Measurements from ENCODE around the gene SIAE.

SIAE gene

GRCh38 chr11:124629961-124630360, 43.6 kb downstream of the SIAE start:
- no peak overlapping the region for H3K9ac ChIP-seq (ENCODE audit: low read depth in 1 of 2, low read length in 2 of 2)
- H3K27me3 ChIP-seq (ENCODE audit: control insufficient read depth in 2 of 2, insufficient read depth in 2 of 2, low read length in 2 of 2) = no peaks in the 10 kb centered on the region
- H3K27ac ChIP-seq (ENCODE audit: low read depth in 2 of 2, low read length in 2 of 2) = no peak overlapping the region
- H3K9me3 ChIP-seq (ENCODE audit: control insufficient read depth in 2 of 2, low read length in 2 of 2) = no peaks in the 10 kb centered on the region
- no peak overlapping the region for H3K4me3 ChIP-seq (ENCODE audit: low read length in 2 of 2)
- peaks cover 63 to 72% of the 10 kb centered on the region in 2 donors for H3K36me3 ChIP-seq (ENCODE audit: control insufficient read depth in 2 of 2, insufficient read depth in 2 of 2, low read length in 2 of 2)
- no peaks in the 10 kb centered on the region for H3K4me1 ChIP-seq (ENCODE audit: control insufficient read depth in 2 of 2, insufficient read depth in 2 of 2, low read length in 2 of 2)

- no peak overlapping the region for H3K9ac ChIP-seq (ENCODE audit: low read depth in 1 of 2, low read length in 2 of 2)
- H3K9me3 ChIP-seq (ENCODE audit: control insufficient read depth in 2 of 2, low read length in 2 of 2) = no peaks in the 10 kb centered on the region
- no peak overlapping the region for H3K4me3 ChIP-seq (ENCODE audit: low read length in 2 of 2)
- no peak overlapping the region for H3K27ac ChIP-seq (ENCODE audit: low read depth in 2 of 2, low read length in 2 of 2)
- peaks cover 7 to 8% of the 10 kb centered on the region in 2 donors for H3K4me1 ChIP-seq (ENCODE audit: control insufficient read depth in 2 of 2, insufficient read depth in 2 of 2, low read length in 2 of 2)
- H3K36me3 ChIP-seq (ENCODE audit: control insufficient read depth in 2 of 2, insufficient read depth in 2 of 2, low read length in 2 of 2) = peaks cover 52 to 56% of the 10 kb centered on the region in 2 donors
- H3K27me3 ChIP-seq (ENCODE audit: control insufficient read depth in 2 of 2, insufficient read depth in 2 of 2, low read length in 2 of 2) = no peaks in the 10 kb centered on the region
Measured at GRCh38 chr11:124627546-124627945, 46.0 kb downstream of the SIAE start.

GRCh38 chr11:124625504-124626168, 47.9 kb downstream of the SIAE start:
- peaks cover 37 to 39% of the 10 kb centered on the region in 2 donors for H3K36me3 ChIP-seq (ENCODE audit: control insufficient read depth in 2 of 2, insufficient read depth in 2 of 2, low read length in 2 of 2)

GRCh38 chr11:124623861-124624525, 49.5 kb downstream of the SIAE start:
- H3K4me1 ChIP-seq (ENCODE audit: control insufficient read depth in 2 of 2, insufficient read depth in 2 of 2, low read length in 2 of 2) = peaks cover 7 to 11% of the 10 kb centered on the region in 2 donors
- no peaks in the 10 kb centered on the region for H3K27me3 ChIP-seq (ENCODE audit: control insufficient read depth in 2 of 2, insufficient read depth in 2 of 2, low read length in 2 of 2)
- no peak overlapping the region for H3K27ac ChIP-seq (ENCODE audit: low read depth in 2 of 2, low read length in 2 of 2)
- no peaks in the 10 kb centered on the region for H3K9me3 ChIP-seq (ENCODE audit: control insufficient read depth in 2 of 2, low read length in 2 of 2)
- H3K36me3 ChIP-seq (ENCODE audit: control insufficient read depth in 2 of 2, insufficient read depth in 2 of 2, low read length in 2 of 2) = peaks cover 29 to 33% of the 10 kb centered on the region in 2 donors
- H3K9ac ChIP-seq (ENCODE audit: low read depth in 1 of 2, low read length in 2 of 2) = peak overlapping the region; percentile 91 to 94
- peak overlapping the region; percentile 93 to 97 for H3K4me3 ChIP-seq (ENCODE audit: low read length in 2 of 2)

More at GRCh38 chr11:124625504-124626168, 47.9 kb downstream of the SIAE start:
- H3K4me1 ChIP-seq (ENCODE audit: control insufficient read depth in 2 of 2, insufficient read depth in 2 of 2, low read length in 2 of 2) = peaks cover 7 to 11% of the 10 kb centered on the region in 2 donors
- H3K27me3 ChIP-seq (ENCODE audit: control insufficient read depth in 2 of 2, insufficient read depth in 2 of 2, low read length in 2 of 2) = no peaks in the 10 kb centered on the region
- H3K9me3 ChIP-seq (ENCODE audit: control insufficient read depth in 2 of 2, low read length in 2 of 2) = no peaks in the 10 kb centered on the region
- H3K9ac ChIP-seq (ENCODE audit: low read depth in 1 of 2, low read length in 2 of 2) = no peak overlapping the region
- H3K27ac ChIP-seq (ENCODE audit: low read depth in 2 of 2, low read length in 2 of 2) = no peak overlapping the region
- H3K4me3 ChIP-seq (ENCODE audit: low read length in 2 of 2) = no peak overlapping the region

GRCh38 chr11:124622531-124623451, 50.7 kb downstream of the SIAE start, which contains the start of gene TBRG1:
TSS of gene TBRG1 (plus strand) at chr11:124622864. CDS start at chr11:124623084, 220 bp downstream.
- Histone ChIP-seq H3K9ac (ENCODE audit: low read depth in 1 of 2, low read length in 2 of 2) (peak within 1 kb of the TSS; percentile 91 to 94), H3K36me3 (ENCODE audit: control insufficient read depth in 2 of 2, insufficient read depth in 2 of 2, low read length in 2 of 2) (peaks cover 21 to 27% of the 10 kb centered on the region in 2 donors), H3K4me3 (ENCODE audit: low read length in 2 of 2) (peak within 1 kb of the TSS; percentile 93 to 97), H3K27ac (ENCODE audit: low read depth in 2 of 2, low read length in 2 of 2) (peak within 1 kb of the TSS; percentile 89), H3K9me3 (ENCODE audit: control insufficient read depth in 2 of 2, low read length in 2 of 2) (no peaks in the 10 kb centered on the region), H3K27me3 (ENCODE audit: control insufficient read depth in 2 of 2, insufficient read depth in 2 of 2, low read length in 2 of 2) (no peaks in the 10 kb centered on the region), H3K4me1 (ENCODE audit: control insufficient read depth in 2 of 2, insufficient read depth in 2 of 2, low read length in 2 of 2) (peaks cover 7 to 11% of the 10 kb centered on the region in 2 donors)

- Histone ChIP-seq H3K27me3 (ENCODE audit: control insufficient read depth in 2 of 2, insufficient read depth in 2 of 2, low read length in 2 of 2) (no peaks in the 10 kb centered on the region), H3K9me3 (ENCODE audit: control insufficient read depth in 2 of 2, low read length in 2 of 2) (no peaks in the 10 kb centered on the region), H3K36me3 (ENCODE audit: control insufficient read depth in 2 of 2, insufficient read depth in 2 of 2, low read length in 2 of 2) (no peaks in the 10 kb centered on the region), H3K4me1 (ENCODE audit: control insufficient read depth in 2 of 2, insufficient read depth in 2 of 2, low read length in 2 of 2) (peaks cover 4 to 8% of the 10 kb centered on the region in 2 donors), H3K9ac (ENCODE audit: low read depth in 1 of 2, low read length in 2 of 2) (no peak overlapping the region), H3K27ac (ENCODE audit: low read depth in 2 of 2, low read length in 2 of 2) (no peak overlapping the region), H3K4me3 (ENCODE audit: low read length in 2 of 2) (no peak overlapping the region)
Measured at GRCh38 chr11:124618863-124619262, 54.7 kb downstream of the SIAE start.

GRCh38 chr11:124612567-124613246, 60.8 kb downstream of the SIAE start:
- H3K36me3 ChIP-seq (ENCODE audit: control insufficient read depth in 2 of 2, insufficient read depth in 2 of 2, low read length in 2 of 2) = no peaks in the 10 kb centered on the region
- H3K9ac ChIP-seq (ENCODE audit: low read depth in 1 of 2, low read length in 2 of 2) = no peak overlapping the region
- no peaks in the 10 kb centered on the region for H3K4me1 ChIP-seq (ENCODE audit: control insufficient read depth in 2 of 2, insufficient read depth in 2 of 2, low read length in 2 of 2)
- H3K27ac ChIP-seq (ENCODE audit: low read depth in 2 of 2, low read length in 2 of 2) = no peak overlapping the region
- H3K9me3 ChIP-seq (ENCODE audit: control insufficient read depth in 2 of 2, low read length in 2 of 2) = no peaks in the 10 kb centered on the region
- no peaks in the 10 kb centered on the region for H3K27me3 ChIP-seq (ENCODE audit: control insufficient read depth in 2 of 2, insufficient read depth in 2 of 2, low read length in 2 of 2)
- H3K4me3 ChIP-seq (ENCODE audit: low read length in 2 of 2) = no peak overlapping the region

- Histone ChIP-seq H3K27ac (ENCODE audit: low read depth in 2 of 2, low read length in 2 of 2) (no peak overlapping the region), H3K27me3 (ENCODE audit: control insufficient read depth in 2 of 2, insufficient read depth in 2 of 2, low read length in 2 of 2) (no peaks in the 10 kb centered on the region), H3K4me1 (ENCODE audit: control insufficient read depth in 2 of 2, insufficient read depth in 2 of 2, low read length in 2 of 2) (no peaks in the 10 kb centered on the region), H3K9me3 (ENCODE audit: control insufficient read depth in 2 of 2, low read length in 2 of 2) (no peaks in the 10 kb centered on the region), H3K9ac (ENCODE audit: low read depth in 1 of 2, low read length in 2 of 2) (no peak overlapping the region), H3K36me3 (ENCODE audit: control insufficient read depth in 2 of 2, insufficient read depth in 2 of 2, low read length in 2 of 2) (no peaks in the 10 kb centered on the region), H3K4me3 (ENCODE audit: low read length in 2 of 2) (no peak overlapping the region)
Measured at GRCh38 chr11:124612045-124612444, 61.5 kb downstream of the SIAE start.

- H3K9me3 ChIP-seq (ENCODE audit: control insufficient read depth in 2 of 2, low read length in 2 of 2) = no peaks in the 10 kb centered on the region
- no peak within 1 kb of the TSS for H3K4me3 ChIP-seq (ENCODE audit: low read length in 2 of 2)
- H3K27me3 ChIP-seq (ENCODE audit: control insufficient read depth in 2 of 2, insufficient read depth in 2 of 2, low read length in 2 of 2) = no peaks in the 10 kb centered on the region
- no peak within 1 kb of the TSS for H3K9ac ChIP-seq (ENCODE audit: low read depth in 1 of 2, low read length in 2 of 2)
- H3K27ac ChIP-seq (ENCODE audit: low read depth in 2 of 2, low read length in 2 of 2) = no peak within 1 kb of the TSS
- no peaks in the 10 kb centered on the region for H3K36me3 ChIP-seq (ENCODE audit: control insufficient read depth in 2 of 2, insufficient read depth in 2 of 2, low read length in 2 of 2)
- H3K4me1 ChIP-seq (ENCODE audit: control insufficient read depth in 2 of 2, insufficient read depth in 2 of 2, low read length in 2 of 2) = no peaks in the 10 kb centered on the region
Measured at GRCh38 chr11:124611064-124611463, 62.5 kb downstream of the SIAE start, which contains the start of gene PANX3. TSS of gene PANX3 (plus strand) at chr11:124611428. CDS start at chr11:124611557, 129 bp downstream.

All from mucosa of rectum (tissue), 2 donors.